Uterus (tissue), 4 donors: Measurements from ENCODE around the gene VPS72. TPM values are rescaled to one million over a fixed set of nuclear protein-coding genes. Genes with fewer than 3 reads are reported as not detected.

Experiments used
- DNase-seq, 2 donors: peaks; one replicate each; pipeline ENCODE4 v3.0.0-alpha.2; 2019 to 2020
- H3K27ac ChIP-seq, 2 donors: fragments of 200-600 bp; sonication (generic); 1 replicate in 1 of 2; 2 replicates in 1 of 2; pipeline ENCODE4 v1.5.1; 2016 to 2018
- H3K27me3 ChIP-seq, 2 donors: fragments of 200-600 bp; sonication (generic); one replicate each; pipeline ENCODE4 v1.5.1; 2018 to 2019; ENCODE audit warnings: control low read depth in 1 of 2
- H3K36me3 ChIP-seq, 2 donors: fragments of 200-600 bp; sonication (generic); one replicate each; pipeline ENCODE4 v1.5.1; 2019; ENCODE audit warnings: control low read depth in 1 of 2
- H3K4me1 ChIP-seq, 2 donors: fragments of 200-600 bp; sonication (generic); one replicate each; pipeline ENCODE4 v1.5.1; 2018 to 2019; ENCODE audit warnings: control low read depth in 1 of 2
- H3K4me3 ChIP-seq, 2 donors: fragments of 200-600 bp; sonication (generic); 1 replicate in 1 of 2; 2 replicates in 1 of 2; pipeline ENCODE4 v1.5.1; 2018 to 2019; ENCODE audit warnings: mild to moderate bottlenecking in 1 of 2
- H3K9me3 ChIP-seq, 2 donors: fragments of 200-600 bp; sonication (generic); one replicate each; pipeline ENCODE4 v1.5.1; 2019; ENCODE audit warnings: control low read depth in 1 of 2
- POLR2A ChIP-seq, 2 donors: fragments of 450-650 bp; IDR thresholded peaks; one replicate each; pipeline ENCODE4 v1.6.1; 2016; ENCODE audit warnings: antibody characterized with exemption in 2 of 2, mild to moderate bottlenecking in 1 of 2, moderate library complexity in 1 of 2
- intact Hi-C: fragments of 100-400 bp; cut with DNase I; formaldehyde crosslinking; loops from one replicate; pipeline ENCODE4 v1.15.1; 2023; ENCODE audit warnings: low total_unique reads
- total RNA-seq, 4 donors: library from RNA; depleted of rRNA in 3 of 4; stranded (reverse); fragments of >200 nt in 3 of 4; gene quantifications; one replicate each; pipeline versions ENCODE4 v1.1.0 to v1.2.4, GENCODE V29; 2014 to 2023
- TF ChIP-seq, protein P1 (sequence below), 4 experiments: fragments of 200-600 bp in 2 of 4; fragments of 450-650 bp in 2 of 4; sonication (generic) in 2 of 4; IDR thresholded peaks; one replicate each; pipeline ENCODE4 v1.5.1; 2016 to 2019; ENCODE audit warnings: antibody characterized with exemption in 4 of 4, mild to moderate bottlenecking in 2 of 4, moderate library complexity in 1 of 4
- donor health status: DM: yes; HTN: yes; CAD: no.

VPS72 gene
- total RNA-seq, 4 donors from 2014 or later = 22.3 to 53.5 (median 32.7) TPM

DNA sequence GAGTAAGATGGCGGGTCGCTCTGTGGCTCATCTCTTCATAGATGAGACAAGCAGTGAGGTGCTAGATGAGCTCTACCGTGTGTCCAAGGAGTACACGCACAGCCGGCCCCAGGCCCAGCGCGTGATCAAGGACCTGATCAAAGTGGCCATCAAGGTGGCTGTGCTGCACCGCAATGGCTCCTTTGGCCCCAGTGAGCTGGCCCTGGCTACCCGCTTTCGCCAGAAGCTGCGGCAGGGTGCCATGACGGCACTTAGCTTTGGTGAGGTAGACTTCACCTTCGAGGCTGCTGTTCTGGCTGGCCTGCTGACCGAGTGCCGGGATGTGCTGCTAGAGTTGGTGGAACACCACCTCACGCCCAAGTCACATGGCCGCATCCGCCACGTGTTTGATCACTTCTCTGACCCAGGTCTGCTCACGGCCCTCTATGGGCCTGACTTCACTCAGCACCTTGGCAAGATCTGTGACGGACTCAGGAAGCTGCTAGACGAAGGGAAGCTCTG is 31.2 kb downstream of the VPS72 start:
- intact Hi-C loops = loop anchor here (10.0 kb wide), 1 partner anchor 54 kb away; no protein-coding TSS in a partner anchor
- Histone ChIP-seq H3K27ac (no peak overlapping the region), H3K9me3 (no peaks in the 10 kb centered on the region), H3K36me3 (no peaks in the 10 kb centered on the region), H3K4me3 (no peak overlapping the region), H3K27me3 (no peaks in the 10 kb centered on the region), H3K4me1 (no peaks in the 10 kb centered on the region)
- TF ChIP-seq, protein P1, sequence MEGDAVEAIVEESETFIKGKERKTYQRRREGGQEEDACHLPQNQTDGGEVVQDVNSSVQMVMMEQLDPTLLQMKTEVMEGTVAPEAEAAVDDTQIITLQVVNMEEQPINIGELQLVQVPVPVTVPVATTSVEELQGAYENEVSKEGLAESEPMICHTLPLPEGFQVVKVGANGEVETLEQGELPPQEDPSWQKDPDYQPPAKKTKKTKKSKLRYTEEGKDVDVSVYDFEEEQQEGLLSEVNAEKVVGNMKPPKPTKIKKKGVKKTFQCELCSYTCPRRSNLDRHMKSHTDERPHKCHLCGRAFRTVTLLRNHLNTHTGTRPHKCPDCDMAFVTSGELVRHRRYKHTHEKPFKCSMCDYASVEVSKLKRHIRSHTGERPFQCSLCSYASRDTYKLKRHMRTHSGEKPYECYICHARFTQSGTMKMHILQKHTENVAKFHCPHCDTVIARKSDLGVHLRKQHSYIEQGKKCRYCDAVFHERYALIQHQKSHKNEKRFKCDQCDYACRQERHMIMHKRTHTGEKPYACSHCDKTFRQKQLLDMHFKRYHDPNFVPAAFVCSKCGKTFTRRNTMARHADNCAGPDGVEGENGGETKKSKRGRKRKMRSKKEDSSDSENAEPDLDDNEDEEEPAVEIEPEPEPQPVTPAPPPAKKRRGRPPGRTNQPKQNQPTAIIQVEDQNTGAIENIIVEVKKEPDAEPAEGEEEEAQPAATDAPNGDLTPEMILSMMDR (IDR thresholded peaks at IDR 0.05) = no peak
- TF ChIP-seq POLR2A (IDR thresholded peaks at IDR 0.05) = no peak
- DNase-seq = no peak

DNA sequence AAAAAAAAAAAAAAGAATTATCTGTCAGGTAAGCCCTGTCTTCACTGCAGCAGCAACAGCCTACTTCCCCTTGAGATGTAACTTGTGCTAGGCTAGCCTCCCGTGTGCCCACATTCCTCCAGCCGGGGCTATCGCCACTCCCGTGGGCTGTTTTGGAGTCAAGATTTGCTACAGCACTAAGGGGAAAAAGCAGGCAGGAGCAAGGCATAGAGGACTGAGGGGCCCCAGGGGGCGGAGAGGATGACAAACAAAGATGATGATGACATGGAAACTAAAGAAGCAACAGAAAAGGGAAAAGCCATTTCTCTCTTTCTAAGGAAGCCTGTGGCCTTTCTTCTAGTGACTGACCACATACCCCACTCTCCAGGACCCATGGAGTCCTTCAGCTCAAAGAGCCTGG is 31.7 kb downstream of the VPS72 start:
- H3K4me1 ChIP-seq = no peaks in the 10 kb centered on the region
- H3K27me3 ChIP-seq = no peaks in the 10 kb centered on the region
- DNase-seq = no peak
- no peaks in the 10 kb centered on the region for H3K36me3 ChIP-seq
- H3K27ac ChIP-seq = no peak overlapping the region
- TF ChIP-seq, protein P1 (IDR thresholded peaks at IDR 0.05) = no peak
- TF ChIP-seq POLR2A (IDR thresholded peaks at IDR 0.05) = no peak
- no peaks in the 10 kb centered on the region for H3K9me3 ChIP-seq
- intact Hi-C loops = loop anchor here (10.0 kb wide), 1 partner anchor 54 kb away; no protein-coding TSS in a partner anchor
- H3K4me3 ChIP-seq = no peak overlapping the region

GRCh38 chr1:151157067-151157531 is 32.9 kb downstream of the VPS72 start:
- intact Hi-C loops = loop anchor here (10.0 kb wide), 1 partner anchor 52 kb away; no protein-coding TSS in a partner anchor
- Histone ChIP-seq H3K36me3 (no peaks in the 10 kb centered on the region), H3K4me3 (no peak overlapping the region), H3K4me1 (no peaks in the 10 kb centered on the region), H3K27me3 (no peaks in the 10 kb centered on the region), H3K27ac (no peak overlapping the region), H3K9me3 (no peaks in the 10 kb centered on the region)
- no peak for DNase-seq
- no peak for TF ChIP-seq POLR2A (IDR thresholded peaks at IDR 0.05)
- TF ChIP-seq, protein P1 (IDR thresholded peaks at IDR 0.05) = no peak

DNA sequence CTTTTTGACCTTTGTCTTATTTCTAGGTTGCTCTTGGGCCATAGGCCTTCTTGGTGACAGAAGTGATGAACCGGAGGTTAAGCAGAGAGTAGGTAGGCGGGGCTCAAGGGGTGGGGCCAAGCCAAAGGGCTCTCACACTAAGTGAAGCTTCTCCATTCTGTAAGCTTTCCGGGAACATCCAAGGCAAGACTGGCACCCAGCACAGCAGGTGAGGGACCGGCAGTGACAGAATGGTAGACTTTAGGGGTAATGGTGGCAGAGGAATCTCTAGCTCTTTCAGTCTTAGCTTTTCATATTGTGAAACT is 33.5 kb downstream of the VPS72 start, which contains the start of gene TNFAIP8L2:
Gene TNFAIP8L2, plus strand, starts transcription at position 135 of the 305 bp plus-strand sequence. CDS start 2,049 bp downstream, outside the sequence.
- no peak for DNase-seq
- intact Hi-C loops = loop anchor here (10.0 kb wide), 1 partner anchor 52 kb away; no protein-coding TSS in a partner anchor
- H3K9me3 ChIP-seq = no peaks in the 10 kb centered on the region
- no peak within 1 kb of the TSS for H3K27ac ChIP-seq
- H3K36me3 ChIP-seq = no peaks in the 10 kb centered on the region
- TF ChIP-seq, protein P1 (IDR thresholded peaks at IDR 0.05) = no peak
- no peak for TF ChIP-seq POLR2A (IDR thresholded peaks at IDR 0.05)
- H3K27me3 ChIP-seq = no peaks in the 10 kb centered on the region
- no peak within 1 kb of the TSS for H3K4me3 ChIP-seq
- H3K4me1 ChIP-seq = no peaks in the 10 kb centered on the region

- Histone ChIP-seq H3K9me3 (no peaks in the 10 kb centered on the region), H3K4me3 (no peak overlapping the region), H3K4me1 (peaks cover 5 to 12% of the 10 kb centered on the region in 2 donors), H3K27ac (peak overlapping the region; percentile 89), H3K36me3 (no peaks in the 10 kb centered on the region), H3K27me3 (no peaks in the 10 kb centered on the region)
- TF ChIP-seq POLR2A (IDR thresholded peaks at IDR 0.05) = no peak
- intact Hi-C loops = no loop called here
- DNase-seq = no peak
These were observed 42.3 kb downstream of the VPS72 start for GRCh38 chr1:151147665-151148064.
